SU-DHL-6 (cell line): Measurements from ENCODE around the gene AHCY.

ENCODE experiments used
- EZH2phosphoT487 ChIP-seq: fragments of 200-600 bp; sonication (generic), shearing (Covaris generic); conservative IDR thresholded peaks from 2 replicates; pipeline ENCODE4 v1.6.1; 2018; ENCODE audit warnings: mild to moderate bottlenecking, antibody characterized with exemption, low read length, moderate library complexity, mixed read lengths
- TF ChIP-seq, protein P1 (sequence below): fragments of 200-600 bp; sonication (generic); IDR thresholded peaks from one replicate; pipeline ENCODE4 v1.5.1; 2017; ENCODE audit warnings: antibody characterized with exemption, mild to moderate bottlenecking, low read length, moderate library complexity; ENCODE audit not compliant: insufficient read depth, poor library complexity, severe bottlenecking

DNA sequence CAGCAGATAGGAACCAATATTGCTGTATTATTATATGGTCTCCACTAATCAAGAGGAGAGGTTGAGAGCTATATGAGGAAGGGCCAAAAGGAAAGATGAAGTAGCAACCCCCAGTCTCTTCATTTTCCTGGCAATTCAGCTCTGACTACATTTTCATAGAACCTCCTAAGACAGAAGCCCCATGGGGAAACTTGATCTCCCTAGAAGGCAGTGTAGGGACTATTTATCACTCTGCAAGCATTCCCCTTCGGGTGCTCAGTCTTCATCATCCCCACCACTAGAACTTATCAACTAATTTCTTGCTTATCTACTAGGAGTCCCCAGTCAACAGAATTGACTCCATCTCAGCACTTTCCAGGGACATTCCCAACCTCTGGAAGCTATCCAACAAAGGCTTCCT is 34.4 kb upstream of the AHCY start:
- TF ChIP-seq, protein P1, sequence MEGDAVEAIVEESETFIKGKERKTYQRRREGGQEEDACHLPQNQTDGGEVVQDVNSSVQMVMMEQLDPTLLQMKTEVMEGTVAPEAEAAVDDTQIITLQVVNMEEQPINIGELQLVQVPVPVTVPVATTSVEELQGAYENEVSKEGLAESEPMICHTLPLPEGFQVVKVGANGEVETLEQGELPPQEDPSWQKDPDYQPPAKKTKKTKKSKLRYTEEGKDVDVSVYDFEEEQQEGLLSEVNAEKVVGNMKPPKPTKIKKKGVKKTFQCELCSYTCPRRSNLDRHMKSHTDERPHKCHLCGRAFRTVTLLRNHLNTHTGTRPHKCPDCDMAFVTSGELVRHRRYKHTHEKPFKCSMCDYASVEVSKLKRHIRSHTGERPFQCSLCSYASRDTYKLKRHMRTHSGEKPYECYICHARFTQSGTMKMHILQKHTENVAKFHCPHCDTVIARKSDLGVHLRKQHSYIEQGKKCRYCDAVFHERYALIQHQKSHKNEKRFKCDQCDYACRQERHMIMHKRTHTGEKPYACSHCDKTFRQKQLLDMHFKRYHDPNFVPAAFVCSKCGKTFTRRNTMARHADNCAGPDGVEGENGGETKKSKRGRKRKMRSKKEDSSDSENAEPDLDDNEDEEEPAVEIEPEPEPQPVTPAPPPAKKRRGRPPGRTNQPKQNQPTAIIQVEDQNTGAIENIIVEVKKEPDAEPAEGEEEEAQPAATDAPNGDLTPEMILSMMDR = no peak
- no peak for TF ChIP-seq EZH2phosphoT487
